GM12873 (cell line): ENCODE measurements around the gene PSMB3.

Experiments
- CTCF ChIP-seq: IDR thresholded peaks from 2 replicates; pipeline ENCODE4 v1.5.1; 2012; ENCODE audit warnings: low read depth, mild to moderate bottlenecking, moderate library complexity, low read length, control low read depth; ENCODE audit not compliant: insufficient read depth; ENCODE audit errors: missing control alignments

Gene PSMB3

GRCh38 chr17:38740806-38741205 lies 11.7 kb upstream of the PSMB3 start:
- TF ChIP-seq CTCF = no peak

GRCh38 chr17:38741461-38741860 lies 11.1 kb upstream of the PSMB3 start:
- TF ChIP-seq CTCF = no peak

DNA sequence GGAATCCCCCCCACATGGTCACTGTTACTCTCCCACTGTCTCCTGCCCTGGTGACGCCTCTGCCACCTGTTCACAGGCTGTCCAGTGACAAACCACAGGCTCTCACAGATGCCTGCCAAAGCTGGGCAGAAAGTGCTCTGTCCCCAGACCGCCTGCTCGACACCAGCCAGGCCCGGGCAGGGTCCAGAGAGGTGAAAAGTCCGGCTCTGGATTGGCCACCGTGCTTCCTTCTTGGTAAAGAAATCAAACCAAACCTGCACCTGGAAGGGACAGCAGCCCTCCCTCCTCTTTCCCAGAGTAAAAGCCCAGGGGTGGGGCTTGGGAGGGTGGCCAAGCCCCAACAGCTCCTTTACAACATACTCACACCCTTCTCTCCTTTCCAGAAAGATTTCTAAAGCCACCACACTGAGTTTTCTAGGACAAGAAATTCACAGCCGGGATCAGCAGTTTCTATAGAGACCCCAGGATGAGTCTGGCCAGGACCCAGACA lies 10.6 kb upstream of the PSMB3 start:
- no peak for TF ChIP-seq CTCF

GRCh38 chr17:38742411-38743308 lies 9.9 kb upstream of the PSMB3 start:
- no peak for TF ChIP-seq CTCF

- TF ChIP-seq CTCF = no peak
Measured at GRCh38 chr17:38743556-38744171, 8.9 kb upstream of the PSMB3 start.

GRCh38 chr17:38745545-38745944 lies 7.0 kb upstream of the PSMB3 start:
- no peak for TF ChIP-seq CTCF
